GM10847 (cell line): ENCODE results near the gene SIGMAR1.
A peak's percentile ranks its signal among the peaks of the same experiment; 100 is the strongest.

ENCODE experiments used
- POLR2A ChIP-seq: IDR thresholded peaks from 2 replicates; pipeline ENCODE4 v1.6.1; 2011; ENCODE audit not compliant: insufficient read length; ENCODE audit errors: extremely low read depth

The SIGMAR1 gene

DNA sequence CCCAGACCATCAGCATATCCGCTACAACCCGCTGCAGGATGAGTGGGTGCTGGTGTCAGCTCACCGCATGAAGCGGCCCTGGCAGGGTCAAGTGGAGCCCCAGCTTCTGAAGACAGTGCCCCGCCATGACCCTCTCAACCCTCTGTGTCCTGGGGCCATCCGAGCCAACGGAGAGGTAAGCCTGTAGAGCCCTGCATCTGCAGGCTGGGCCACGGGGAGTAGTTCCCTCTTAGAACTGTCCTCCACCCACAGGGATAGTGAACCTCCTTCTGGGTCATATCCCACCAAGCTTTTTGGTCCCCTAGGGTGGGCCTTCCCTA lies 9.5 kb upstream of the SIGMAR1 start:
- no peak for TF ChIP-seq POLR2A

DNA sequence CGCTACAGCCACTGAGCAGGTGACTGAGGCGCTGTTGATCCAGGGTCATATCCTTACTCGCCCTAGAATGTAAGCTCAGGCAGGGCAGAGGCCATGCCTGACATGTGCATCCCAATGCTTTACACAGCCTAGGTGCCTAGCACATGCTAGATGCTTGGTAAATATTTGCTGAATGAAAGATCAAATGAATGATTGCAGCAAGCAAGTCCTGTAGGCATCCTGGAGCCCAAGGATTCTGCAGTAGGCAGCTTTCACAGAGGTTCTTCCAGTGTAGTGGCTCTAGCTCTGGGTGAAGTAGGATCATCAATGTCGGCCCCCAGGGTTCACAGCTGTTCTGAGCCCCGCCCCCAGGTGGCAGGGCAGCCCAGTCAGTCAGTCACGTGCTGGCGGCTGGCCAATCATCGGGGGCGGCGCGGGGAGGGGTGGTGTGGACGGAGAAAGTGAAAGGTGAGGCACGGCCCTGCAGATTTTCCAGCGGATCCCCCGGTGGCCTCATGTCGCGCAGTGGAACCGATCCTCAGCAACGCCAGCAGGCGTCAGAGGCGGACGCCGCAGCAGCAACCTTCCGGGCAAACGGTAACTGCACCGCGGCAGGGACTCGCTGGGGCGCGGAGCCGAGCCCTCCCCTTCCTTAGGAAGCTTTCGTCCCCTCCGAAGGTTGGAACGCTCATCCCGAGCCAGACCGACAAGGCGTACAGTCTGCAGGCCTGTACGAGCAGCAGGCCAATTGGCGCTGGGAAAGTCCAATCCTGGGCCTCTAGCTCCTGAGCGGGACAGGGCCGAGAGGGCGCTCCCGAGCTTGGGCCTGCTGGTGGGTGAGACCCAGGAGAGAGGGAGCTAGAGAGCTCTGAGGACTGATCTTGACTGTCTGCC lies 8.9 kb upstream of the SIGMAR1 start, which contains the start of gene GALT:
Gene GALT (plus strand): TSS at position 465 of the 873 bp plus-strand sequence. CDS start 30 bp downstream, at position 495.
- TF ChIP-seq POLR2A, result peak; percentile 77

DNA sequence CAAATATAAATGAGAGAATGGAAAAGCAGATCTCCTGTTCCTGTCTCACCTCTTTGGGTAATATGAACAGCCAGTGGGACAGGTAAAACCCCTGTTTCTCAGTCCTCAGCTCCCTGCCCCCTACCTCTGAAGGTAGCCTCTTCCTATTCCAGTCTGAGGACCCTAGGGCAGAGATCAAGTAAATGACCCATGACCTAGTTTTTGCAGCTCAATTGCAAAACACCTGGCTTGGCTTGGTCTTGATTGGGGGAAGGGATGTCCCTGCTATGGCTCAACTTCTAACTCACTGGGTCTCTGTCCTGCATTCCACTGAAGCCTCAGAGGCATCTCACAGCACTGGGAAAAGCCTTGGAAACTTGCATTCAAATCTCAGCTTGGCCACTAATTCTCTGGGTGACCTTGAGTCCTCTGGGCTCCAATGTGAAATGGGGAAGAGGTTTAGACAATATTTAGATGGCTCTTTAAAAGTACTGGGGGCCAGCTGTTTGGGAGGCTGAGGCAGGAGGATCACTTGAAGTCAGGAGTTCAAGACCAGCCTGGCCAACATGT lies 7.3 kb upstream of the SIGMAR1 start:
- no peak for TF ChIP-seq POLR2A

DNA sequence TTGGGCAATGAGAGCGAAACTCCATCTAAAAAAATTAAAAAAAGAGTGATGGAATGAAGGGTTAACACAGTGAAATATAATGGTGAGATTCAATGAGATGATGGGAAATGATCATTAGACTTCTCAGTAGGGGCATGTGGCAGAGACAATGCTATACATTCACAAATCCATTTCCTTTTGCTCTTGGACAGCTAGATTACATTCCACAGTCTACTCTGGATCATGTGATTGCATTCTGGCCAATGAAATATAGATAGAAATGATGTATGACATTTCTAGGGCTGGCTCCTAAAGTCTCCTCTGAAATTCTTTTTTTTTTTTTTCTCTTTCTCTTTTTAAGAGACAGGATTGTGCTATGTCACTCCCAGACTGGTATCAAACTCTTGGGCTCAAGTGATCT lies 5.1 kb upstream of the SIGMAR1 start:
- no peak for TF ChIP-seq POLR2A

DNA sequence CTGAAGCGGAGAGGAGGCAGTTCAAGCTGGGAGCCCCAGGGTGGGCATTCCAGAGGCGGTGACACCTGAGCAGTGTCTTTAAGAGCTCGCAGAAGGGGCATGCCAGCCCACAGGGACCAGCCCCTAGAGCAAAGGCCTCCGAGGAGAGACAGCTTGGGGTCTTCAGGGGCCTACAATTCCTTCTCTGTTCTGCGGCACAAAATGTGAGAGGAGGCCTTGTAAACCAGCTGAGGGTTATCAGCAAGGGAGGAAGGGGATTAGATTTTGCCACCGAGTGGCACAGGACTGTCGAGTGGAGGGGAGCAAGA lies 505 bp upstream of the SIGMAR1 start:
- no peak for TF ChIP-seq POLR2A

DNA sequence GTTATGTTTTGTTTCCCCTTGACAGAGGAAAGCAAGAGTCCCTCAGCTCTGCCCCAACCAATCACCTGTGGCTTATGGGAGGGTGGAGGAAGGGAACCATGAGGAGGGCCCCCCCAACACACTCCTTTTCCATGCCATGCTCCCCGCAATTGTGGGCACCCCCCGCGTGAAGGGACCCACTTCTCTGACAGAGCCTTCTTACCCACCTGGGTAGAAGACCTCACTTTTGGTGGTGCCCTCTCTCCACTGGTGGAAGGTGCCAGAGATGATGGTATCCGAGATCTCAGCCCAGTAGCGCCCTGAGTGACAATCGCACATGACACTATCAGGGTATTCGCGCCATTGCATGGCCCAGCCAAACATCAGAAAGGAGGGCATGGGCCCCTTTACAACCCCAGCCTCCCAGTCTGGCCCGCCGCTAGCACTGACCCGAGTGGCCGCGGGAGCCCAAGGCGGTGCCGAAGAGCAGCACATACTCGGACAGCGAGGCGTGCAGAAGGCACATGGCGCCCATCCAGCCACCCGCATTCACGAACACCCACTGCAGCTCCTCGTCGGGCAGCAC lies 714 bp downstream of the SIGMAR1 start:
- TF ChIP-seq POLR2A, result no peak

DNA sequence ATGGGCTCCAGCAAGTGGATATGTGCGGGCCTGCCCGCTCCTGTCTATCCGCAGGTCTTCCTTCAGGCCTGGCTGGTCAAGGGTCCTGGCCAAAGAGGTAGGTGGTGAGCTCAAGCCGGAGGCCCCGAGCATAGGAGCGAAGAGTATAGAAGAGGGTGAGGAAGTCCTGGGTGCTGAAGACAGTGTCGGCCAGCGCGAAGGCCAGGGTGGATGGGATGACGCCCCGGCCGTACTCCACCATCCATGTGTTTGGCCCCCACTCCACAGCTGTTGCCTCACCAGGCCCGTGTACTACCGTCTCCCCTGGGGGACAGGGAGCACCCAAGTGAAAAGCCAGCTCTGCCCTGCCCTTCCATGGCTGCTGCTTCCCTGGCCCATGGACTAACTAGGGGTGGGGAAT lies 2.0 kb downstream of the SIGMAR1 start:
- no peak for TF ChIP-seq POLR2A

DNA sequence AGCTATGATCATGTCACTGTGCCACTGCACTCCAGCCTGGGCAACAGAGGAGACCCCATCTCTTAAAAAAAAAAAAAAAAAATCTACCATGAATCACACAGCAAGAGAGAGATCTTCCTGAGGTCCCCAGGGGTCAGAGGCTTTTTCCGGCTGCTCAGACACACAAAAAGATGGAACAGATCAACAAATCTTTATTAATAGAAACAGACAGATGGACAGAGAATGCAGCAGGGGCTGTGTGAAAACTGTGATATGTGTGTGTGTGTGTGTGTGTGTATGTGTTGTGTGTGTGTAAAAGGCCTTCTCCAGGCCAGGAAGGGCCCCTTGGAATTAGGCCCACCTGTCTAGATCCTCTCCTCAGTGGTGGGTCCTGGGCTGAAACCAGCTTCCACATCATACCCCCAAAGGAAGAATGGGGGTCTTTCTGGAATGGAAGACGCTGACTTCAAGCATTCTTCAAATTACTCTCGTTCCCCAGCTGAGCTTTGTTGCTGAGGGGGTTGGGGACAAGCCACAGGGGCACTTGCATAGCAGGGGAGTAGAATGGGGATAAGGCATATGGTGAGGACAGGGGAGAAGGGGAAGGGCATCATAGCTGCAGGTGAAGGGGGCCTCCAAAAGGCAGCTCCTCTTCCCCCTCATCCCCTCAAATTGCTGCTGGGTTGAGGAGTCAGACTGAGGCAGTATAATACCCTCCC lies 2.9 kb downstream of the SIGMAR1 start:
- TF ChIP-seq POLR2A, result no peak

DNA sequence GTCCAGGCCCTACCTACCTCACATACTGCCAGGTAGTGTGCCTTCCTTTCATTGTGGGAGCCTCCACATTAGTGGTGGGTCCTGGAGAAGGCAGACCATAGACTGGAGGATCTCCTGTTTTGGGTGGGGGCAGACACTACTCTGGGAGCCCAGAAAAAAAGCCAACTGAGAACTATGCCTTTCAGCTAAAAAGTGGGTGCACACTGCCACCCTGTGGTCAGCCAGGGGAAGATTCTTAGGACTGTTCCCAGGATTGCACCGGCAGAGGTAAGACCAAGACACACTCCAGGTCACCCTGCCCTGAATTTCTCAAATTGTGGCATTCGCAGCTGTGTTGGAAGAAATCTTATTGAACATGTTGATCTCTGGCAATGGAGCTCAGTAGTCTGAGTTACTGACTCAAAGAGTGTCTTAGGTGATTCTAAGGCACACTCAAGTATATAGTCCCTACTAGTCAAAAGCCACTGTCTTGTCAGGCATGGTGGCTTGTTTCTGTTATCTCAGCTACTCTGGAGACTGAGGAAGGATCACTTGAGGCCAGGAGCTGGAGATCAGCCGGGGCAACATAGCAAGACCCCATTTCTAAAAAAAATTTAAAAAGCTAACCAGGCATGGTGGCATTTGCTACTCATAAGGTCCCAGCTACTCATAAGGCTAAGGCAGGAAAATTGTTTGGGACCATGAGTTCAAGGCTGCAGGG lies 3.6 kb downstream of the SIGMAR1 start:
- TF ChIP-seq POLR2A, result no peak

DNA sequence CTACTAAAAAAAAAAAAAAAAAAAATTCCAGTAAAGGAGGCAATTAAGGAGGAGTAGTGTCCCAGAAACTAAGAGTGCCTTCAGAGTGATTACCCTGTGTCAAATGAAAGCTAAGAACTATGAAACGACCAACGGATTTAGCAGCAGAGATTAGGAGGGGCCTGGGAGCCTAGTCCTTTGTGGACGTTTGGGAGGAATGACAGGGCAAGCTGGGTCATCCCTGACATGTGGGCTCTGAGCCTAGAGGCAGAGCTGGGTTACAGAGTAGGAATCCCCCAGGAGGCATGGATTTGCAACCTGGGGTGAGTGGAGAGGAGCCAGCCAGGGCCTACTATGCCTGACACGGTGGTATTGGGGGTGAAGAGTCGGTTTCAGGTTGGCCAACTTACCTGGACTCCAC lies 4.4 kb downstream of the SIGMAR1 start:
- TF ChIP-seq POLR2A, result no peak

DNA sequence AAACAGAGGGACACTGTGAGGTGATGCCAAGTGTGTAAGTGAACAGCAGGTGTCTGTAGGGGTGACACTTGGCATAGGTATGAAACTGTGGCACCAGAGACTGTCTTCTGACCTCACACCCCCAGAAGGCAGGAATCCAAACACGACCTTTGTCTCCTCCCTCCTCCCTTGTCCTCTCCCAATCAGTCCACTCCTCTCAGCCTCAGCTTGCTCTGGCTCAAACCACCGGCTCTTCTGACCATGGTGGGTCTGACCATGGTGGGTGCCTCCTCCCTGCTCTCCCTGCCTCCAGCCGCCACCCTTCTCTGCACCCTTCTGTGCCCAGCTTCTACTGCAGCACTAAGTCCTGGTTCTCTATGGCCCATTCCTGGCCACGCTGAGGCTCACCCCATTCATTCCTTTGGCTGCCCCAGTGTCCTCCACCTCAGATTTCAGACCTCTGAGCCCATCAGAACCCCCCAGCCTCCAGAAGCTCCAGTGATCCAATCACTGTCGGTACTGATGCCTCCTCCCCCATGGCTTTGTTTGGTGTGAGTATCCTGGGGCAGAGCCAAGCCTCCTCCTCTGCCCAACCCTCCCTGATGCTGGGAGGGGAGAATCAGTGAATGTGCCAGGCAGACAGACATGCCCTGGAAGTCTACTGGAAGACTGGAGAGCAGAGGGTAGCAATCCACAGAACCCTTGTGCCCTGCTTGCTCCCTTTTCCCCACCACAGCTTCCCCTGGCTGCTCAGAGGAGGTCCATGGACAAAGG lies 7.0 kb downstream of the SIGMAR1 start:
- TF ChIP-seq POLR2A, result no peak

DNA sequence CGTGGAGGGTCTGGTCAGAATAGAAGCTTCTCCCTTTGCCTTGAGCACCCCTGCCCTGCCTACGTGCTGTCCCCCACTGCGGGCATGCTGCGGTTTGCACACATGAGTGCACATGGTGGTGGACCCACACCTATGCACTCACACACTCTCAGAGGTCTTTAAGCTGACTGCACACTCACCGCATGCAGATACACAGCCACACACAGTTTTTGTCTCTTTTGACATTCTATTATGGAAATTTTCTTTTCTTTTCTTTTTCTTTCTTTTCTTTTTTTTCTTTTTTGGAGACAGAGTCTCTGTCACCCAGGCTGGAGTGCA lies 8.1 kb downstream of the SIGMAR1 start:
- no peak for TF ChIP-seq POLR2A

DNA sequence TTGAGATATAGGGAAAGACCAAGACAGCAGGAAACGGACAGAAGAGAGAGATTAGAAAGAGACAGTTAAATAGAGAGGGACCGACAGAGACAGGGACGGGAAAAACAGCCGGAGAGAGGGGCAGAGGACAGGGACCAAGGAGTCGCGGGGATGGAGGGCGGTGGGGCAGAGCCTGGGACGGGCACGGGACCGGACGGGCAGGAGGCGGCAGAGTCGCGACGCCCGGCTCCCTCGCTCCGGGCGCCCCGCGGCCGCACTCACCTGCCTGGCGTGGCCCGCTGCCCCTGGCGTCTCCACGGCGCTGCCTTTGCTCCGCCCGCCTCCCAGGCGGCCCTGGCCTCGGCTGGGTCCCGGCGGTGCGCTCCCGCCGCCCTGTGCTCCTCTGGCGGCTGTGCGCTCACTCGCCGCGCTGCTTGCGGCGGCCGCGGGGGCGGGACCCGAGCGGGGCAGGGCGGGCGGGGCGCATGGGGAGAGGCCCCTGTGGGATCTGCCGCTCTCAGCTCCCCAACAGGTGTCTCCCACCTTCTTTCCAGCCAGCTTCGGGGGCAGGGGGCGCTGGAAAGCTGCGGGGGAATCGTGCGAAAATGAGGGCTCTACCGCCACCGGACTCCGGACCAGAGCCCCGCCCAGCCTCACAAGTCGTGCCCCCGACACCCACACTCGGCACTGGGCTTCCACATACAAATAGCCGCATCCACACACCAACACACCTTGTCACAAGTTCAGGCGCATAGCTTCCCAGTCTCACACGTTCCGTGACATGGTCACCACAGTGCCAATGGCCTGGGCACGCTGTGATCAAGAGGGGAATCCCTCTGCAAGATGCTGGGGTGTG lies 8.7 kb downstream of the SIGMAR1 start, which contains the start of gene ARID3C:
Gene ARID3C (minus strand): TSS at position 411 of the 835 bp plus-strand sequence. CDS start 1,052 bp downstream, outside the sequence.
- no peak for TF ChIP-seq POLR2A

DNA sequence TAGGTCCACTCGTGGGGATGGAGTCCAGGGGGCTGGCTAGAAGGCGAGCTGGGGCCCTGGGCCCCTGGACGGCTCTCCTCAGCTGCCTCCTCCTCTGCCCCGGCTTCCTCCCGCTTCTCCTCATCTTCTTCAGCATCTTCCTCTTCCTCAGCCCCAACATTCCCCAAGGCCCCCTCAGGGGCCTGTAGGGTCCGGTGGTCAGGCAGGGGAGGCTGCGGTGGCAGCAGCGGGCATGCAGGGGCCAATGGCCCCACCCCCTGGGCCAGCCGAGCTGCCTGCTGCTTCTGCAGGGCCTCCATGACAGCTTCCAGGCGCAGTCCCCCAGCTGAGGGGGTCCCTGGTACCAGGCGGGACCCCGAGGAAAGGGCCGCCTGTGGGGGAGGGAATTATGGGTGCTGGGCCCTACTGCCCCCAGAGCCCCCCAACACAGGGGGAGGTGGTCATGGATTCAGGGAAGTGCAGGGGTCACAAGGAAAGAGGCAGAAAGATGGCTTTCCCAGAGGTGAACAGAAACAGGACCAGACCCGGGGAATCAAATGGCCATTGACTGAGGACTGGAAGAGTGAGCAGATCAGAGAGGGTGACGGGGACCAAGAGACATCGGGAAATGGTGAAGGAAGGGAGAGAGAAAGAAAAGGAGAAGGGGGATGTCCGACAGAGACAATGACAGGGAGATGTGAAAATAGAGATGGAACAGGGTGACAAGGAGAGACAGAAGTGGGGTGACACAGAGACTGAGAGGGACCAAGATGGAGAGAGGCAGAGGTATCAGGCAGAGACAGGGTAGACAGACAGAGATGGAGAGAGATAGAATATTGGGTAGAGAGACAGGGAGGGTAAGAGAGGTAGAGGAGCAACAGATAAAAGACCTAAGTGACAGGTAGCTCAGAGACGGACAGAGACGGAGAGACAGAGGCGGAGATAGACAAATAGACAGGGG lies 9.6 kb downstream of the SIGMAR1 start:
- TF ChIP-seq POLR2A, result no peak

DNA sequence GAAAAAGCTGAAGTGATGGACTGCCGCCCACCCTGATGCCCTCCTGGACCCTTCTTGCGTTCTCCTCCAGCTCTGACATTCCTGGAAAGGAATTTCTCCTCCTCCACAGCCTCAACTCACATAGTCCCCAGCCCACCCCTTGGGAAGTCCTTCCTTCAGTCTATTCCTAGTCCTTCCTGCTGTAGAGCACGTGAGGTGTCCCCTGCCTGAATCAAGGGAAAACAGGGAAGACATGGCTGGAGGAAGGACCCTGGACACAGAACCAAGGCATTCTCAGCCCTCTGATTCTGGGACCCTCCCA lies 12.5 kb downstream of the SIGMAR1 start:
- no peak for TF ChIP-seq POLR2A
